ENCODE data around the gene TBCK. TPM values are rescaled to one million over a fixed set of nuclear protein-coding genes. Genes with fewer than 3 reads are reported as not detected.

Gene TBCK
- total and polyA plus RNA-seq, 2 experiments from 2014 or later: 13.9 to 28.9 TPM

DNA sequence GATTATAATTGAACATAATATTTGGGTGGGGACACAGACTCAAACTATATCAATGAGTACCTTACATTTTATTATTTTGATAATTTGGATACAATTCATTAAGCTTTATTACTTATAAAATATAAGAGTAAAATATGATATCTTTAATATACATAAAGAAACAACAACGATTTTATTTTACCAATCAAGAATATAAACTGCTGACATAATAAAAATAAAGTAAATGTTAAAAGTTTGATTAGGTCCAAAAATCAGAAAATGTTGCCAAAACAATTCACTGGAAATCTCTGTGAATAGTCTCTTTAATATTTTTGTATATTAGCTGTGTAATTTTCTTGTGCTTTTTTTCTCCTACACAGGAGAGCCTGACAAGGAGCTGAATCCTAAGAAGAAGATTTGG is 31.2 kb upstream of the TBCK start:
- TF ChIP-seq ZNF114 (CRISPR knock-in tag; IDR thresholded peaks at IDR 0.05): no peak
- TF ChIP-seq EZH2phosphoT487 (IDR thresholded peaks at IDR 0.05; ENCODE audit: unreplicated experiment): no peak
- TF ChIP-seq CTCF (conservative IDR thresholded peaks at IDR 0.05; ENCODE audit: low read depth in 2 of 2): no peak
- no peak for TF ChIP-seq STAT1 (IDR thresholded peaks at IDR 0.05; ENCODE audit: unreplicated experiment)
- TF ChIP-seq NANOG (IDR thresholded peaks at IDR 0.05; ENCODE audit: borderline replicate concordance): no peak
- no peak for TF ChIP-seq ETS1 (IDR thresholded peaks at IDR 0.05)
- TF ChIP-seq JUNB (IDR thresholded peaks at IDR 0.05; ENCODE audit: unreplicated experiment): no peak
- peaks cover 7% of the 10 kb centered on the region; the same call in 1 of the 2 replicates for H3K36me3 ChIP-seq (ENCODE audit: insufficient read depth)
- Mint-ChIP-seq H3K27ac (no peak overlapping the region), H3K9me3 (no peaks in the 10 kb centered on the region), H3K36me3 (ENCODE audit: low read depth) (no peaks in the 10 kb centered on the region), H3K4me1 (peaks cover 8% of the 10 kb centered on the region; the same call in 2 of the 3 replicates), H3K4me3 (no peak overlapping the region), H3K27me3 (ENCODE audit: insufficient read depth, low read depth, poor library complexity) (no peaks in the 10 kb centered on the region)
- no peak overlapping the region for H3K4me3 ChIP-seq
- 0 out of 2 replicates have a peak, but pooled peaks cover 5% of the 10 kb centered on the region for H4K20me1 ChIP-seq (replicated peaks; ENCODE audit: insufficient read depth)
- no peaks in the 10 kb centered on the region for H3F3A ChIP-seq (replicated peaks; ENCODE audit: low read depth)
- peaks cover 5% of the 10 kb centered on the region; the same call in 1 of the 2 replicates for H3K79me2 ChIP-seq (replicated peaks; ENCODE audit: insufficient read depth)
- no peaks in the 10 kb centered on the region for H3K9me2 ChIP-seq (ENCODE audit: insufficient read depth)
- no peak for DNase-seq (ENCODE audit: low spot score)
- no peak for ATAC-seq
- no peaks in the 10 kb centered on the region for H3K27me3 ChIP-seq (ENCODE audit: insufficient read depth)
- H3K27ac ChIP-seq (ENCODE audit: low read depth): no peak overlapping the region
- H2AFZ ChIP-seq: no peak overlapping the region
- no peak overlapping the region for H3K4me2 ChIP-seq
- H3K4me1 ChIP-seq (ENCODE audit: insufficient read depth): peaks cover 4% of the 10 kb centered on the region; the same call in 1 of the 2 replicates

- peaks cover 7% of the 10 kb centered on the region; the same call in 1 of the 2 replicates for H3K36me3 ChIP-seq (ENCODE audit: insufficient read depth)
- no peak overlapping the region for H2AFZ ChIP-seq
- H3K4me1 ChIP-seq (ENCODE audit: insufficient read depth): peaks cover 4% of the 10 kb centered on the region; the same call in 1 of the 2 replicates
- Mint-ChIP-seq H3K9me3 (no peaks in the 10 kb centered on the region), H3K27ac (peak overlapping the region; percentile 21; the same call in 1 of the 2 replicates), H3K27me3 (ENCODE audit: insufficient read depth, low read depth, poor library complexity) (no peaks in the 10 kb centered on the region), H3K4me3 (no peak overlapping the region), H3K4me1 (peaks cover 8% of the 10 kb centered on the region; the same call in 2 of the 3 replicates), H3K36me3 (ENCODE audit: low read depth) (peaks cover 8% of the 10 kb centered on the region; the same call in 2 of the 3 replicates)
- H3K79me2 ChIP-seq (replicated peaks; ENCODE audit: insufficient read depth): peaks cover 29% of the 10 kb centered on the region
- no peaks in the 10 kb centered on the region for H3K9me2 ChIP-seq (ENCODE audit: insufficient read depth)
- no peak overlapping the region for H3K27ac ChIP-seq (ENCODE audit: low read depth)
- 0 out of 2 replicates have a peak, but pooled peaks cover 5% of the 10 kb centered on the region for H4K20me1 ChIP-seq (replicated peaks; ENCODE audit: insufficient read depth)
- TF ChIP-seq STAT1 (IDR thresholded peaks at IDR 0.05; ENCODE audit: unreplicated experiment) (no peak), CREB1 (CRISPR knock-in tag; IDR thresholded peaks at IDR 0.05; ENCODE audit: low read depth) (no peak)
- H3K4me2 ChIP-seq: no peak overlapping the region
- no peak overlapping the region for H3K4me3 ChIP-seq
- no peak for DNase-seq (ENCODE audit: low spot score)
- no peak for ATAC-seq
- no peaks in the 10 kb centered on the region for H3K27me3 ChIP-seq (ENCODE audit: insufficient read depth)
- no peaks in the 10 kb centered on the region for H3F3A ChIP-seq (replicated peaks; ENCODE audit: low read depth)
Observed at GRCh38 chr4:106344647-106344970, 28.6 kb upstream of the TBCK start.

Data from GM23338 (cell line).